ENCODE measurements around the gene THAP7.

DNA sequence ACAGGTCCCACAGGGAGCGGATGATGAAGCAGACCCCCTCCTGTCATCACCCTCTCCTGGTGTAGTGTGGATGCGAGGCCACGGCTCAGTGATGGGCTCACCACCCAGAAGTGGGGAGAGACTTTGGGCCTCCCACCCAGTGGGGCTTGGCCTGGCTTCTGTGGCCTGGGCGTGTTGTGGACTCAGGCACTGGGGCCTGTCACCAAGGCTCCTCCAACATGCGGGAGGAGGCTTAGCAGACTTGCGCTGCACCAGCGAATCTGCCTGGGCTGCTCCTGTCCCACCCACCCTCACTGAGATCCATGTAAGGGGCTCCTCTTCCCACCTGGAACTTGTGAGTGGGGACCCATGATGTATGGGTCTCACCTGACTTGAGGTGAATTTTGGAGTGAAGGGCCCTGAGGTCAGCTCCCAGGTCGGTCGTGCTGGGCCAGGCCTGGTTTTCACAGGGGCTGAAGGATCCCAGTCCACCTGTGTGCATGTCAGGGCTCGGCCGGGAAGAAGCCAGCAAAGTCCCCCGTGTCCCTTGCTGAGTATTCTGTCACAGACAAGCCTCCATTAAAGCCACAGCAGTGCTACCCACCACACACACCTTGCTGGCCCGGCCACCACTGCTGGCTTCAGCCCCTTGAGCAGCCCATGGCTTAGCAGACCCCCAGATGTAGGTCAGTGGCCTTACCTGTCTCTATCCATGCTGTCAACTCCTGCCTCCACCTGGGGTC lies 4.2 kb downstream of the THAP7 start:
- TF ChIP-seq POLR2A (IDR thresholded peaks at IDR 0.05): no peak
- TF ChIP-seq, protein P1, sequence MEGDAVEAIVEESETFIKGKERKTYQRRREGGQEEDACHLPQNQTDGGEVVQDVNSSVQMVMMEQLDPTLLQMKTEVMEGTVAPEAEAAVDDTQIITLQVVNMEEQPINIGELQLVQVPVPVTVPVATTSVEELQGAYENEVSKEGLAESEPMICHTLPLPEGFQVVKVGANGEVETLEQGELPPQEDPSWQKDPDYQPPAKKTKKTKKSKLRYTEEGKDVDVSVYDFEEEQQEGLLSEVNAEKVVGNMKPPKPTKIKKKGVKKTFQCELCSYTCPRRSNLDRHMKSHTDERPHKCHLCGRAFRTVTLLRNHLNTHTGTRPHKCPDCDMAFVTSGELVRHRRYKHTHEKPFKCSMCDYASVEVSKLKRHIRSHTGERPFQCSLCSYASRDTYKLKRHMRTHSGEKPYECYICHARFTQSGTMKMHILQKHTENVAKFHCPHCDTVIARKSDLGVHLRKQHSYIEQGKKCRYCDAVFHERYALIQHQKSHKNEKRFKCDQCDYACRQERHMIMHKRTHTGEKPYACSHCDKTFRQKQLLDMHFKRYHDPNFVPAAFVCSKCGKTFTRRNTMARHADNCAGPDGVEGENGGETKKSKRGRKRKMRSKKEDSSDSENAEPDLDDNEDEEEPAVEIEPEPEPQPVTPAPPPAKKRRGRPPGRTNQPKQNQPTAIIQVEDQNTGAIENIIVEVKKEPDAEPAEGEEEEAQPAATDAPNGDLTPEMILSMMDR (IDR thresholded peaks at IDR 0.05): no peak
